Measurements from ENCODE around the gene AOPEP. TPM values are rescaled to one million over a fixed set of nuclear protein-coding genes. Genes with fewer than 3 reads are reported as not detected.

AOPEP gene
- total and polyA plus RNA-seq, 9 of the 15 experiments (the other 6 are each of a cell fraction or from before 2014, with no cell fraction given) = 4.5 to 19.3 (median 13.5) TPM

GRCh38 chr9:94896512-94896911 lies 170.0 kb downstream of the AOPEP start (continued):
- TF ChIP-seq C11orf30 (IDR thresholded peaks at IDR 0.05; ENCODE audit: low read depth) (peak; percentile 63), CEBPB (tag; IDR thresholded peaks at IDR 0.05) (no peak), GTF2B (IDR thresholded peaks at IDR 0.05; ENCODE audit: extremely low read depth, insufficient read length) (no peak), USF1 (CRISPR knock-in tag; IDR thresholded peaks at IDR 0.05) (no peak), MAFF (IDR thresholded peaks at IDR 0.05; ENCODE audit: low read length) (peak; percentile 64), MBD2 (IDR thresholded peaks at IDR 0.05; ENCODE audit: borderline replicate concordance, low read depth) (no peak), PML (IDR thresholded peaks at IDR 0.05; ENCODE audit: low read length) (no peak), ARID1B (IDR thresholded peaks at IDR 0.05) (no peak), ZSCAN29 (IDR thresholded peaks at IDR 0.05) (no peak), ZBTB43 (CRISPR knock-in tag; IDR thresholded peaks at IDR 0.05) (no peak), BRD9 (IDR thresholded peaks at IDR 0.05; ENCODE audit: low read depth, partially characterized antibody) (no peak), BRF1 (IDR thresholded peaks at IDR 0.05; ENCODE audit: borderline replicate concordance, extremely low read depth, insufficient read length) (no peak), ZC3H11A (IDR thresholded peaks at IDR 0.05; ENCODE audit: low read depth, low read length) (no peak), TCF7 (IDR thresholded peaks at IDR 0.05; ENCODE audit: borderline replicate concordance) (no peak), PCBP2 (IDR thresholded peaks at IDR 0.05; ENCODE audit: low read depth, low read length, poor library complexity, severe bottlenecking) (no peak), MTA1 (IDR thresholded peaks at IDR 0.05; ENCODE audit: borderline replicate concordance) (no peak), ZNF316 (IDR thresholded peaks at IDR 0.05) (peak; percentile 87), MAFG (tag; conservative IDR thresholded peaks at IDR 0.05) (peak; percentile 25; the same call in 1 of the 2 replicates), MYC (IDR thresholded peaks at IDR 0.05; ENCODE audit: low read depth, low read length) (no peak), MYC (CRISPR knock-in tag; IDR thresholded peaks at IDR 0.05; ENCODE audit: borderline replicate concordance, low read depth) (no peak), KLF10 (CRISPR knock-in tag; IDR thresholded peaks at IDR 0.05) (no peak), ZNF140 (CRISPR knock-in tag; IDR thresholded peaks at IDR 0.05) (no peak)
- TF ChIP-seq, protein P1, sequence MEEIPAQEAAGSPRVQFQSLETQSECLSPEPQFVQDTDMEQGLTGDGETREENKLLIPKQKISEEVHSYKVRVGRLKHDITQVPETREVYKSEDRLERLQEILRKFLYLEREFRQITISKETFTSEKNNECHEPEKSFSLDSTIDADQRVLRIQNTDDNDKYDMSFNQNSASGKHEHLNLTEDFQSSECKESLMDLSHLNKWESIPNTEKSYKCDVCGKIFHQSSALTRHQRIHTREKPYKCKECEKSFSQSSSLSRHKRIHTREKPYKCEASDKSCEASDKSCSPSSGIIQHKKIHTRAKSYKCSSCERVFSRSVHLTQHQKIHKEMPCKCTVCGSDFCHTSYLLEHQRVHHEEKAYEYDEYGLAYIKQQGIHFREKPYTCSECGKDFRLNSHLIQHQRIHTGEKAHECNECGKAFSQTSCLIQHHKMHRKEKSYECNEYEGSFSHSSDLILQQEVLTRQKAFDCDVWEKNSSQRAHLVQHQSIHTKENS (CRISPR knock-in tag; IDR thresholded peaks at IDR 0.05) = no peak
- TF ChIP-seq, protein P2, sequence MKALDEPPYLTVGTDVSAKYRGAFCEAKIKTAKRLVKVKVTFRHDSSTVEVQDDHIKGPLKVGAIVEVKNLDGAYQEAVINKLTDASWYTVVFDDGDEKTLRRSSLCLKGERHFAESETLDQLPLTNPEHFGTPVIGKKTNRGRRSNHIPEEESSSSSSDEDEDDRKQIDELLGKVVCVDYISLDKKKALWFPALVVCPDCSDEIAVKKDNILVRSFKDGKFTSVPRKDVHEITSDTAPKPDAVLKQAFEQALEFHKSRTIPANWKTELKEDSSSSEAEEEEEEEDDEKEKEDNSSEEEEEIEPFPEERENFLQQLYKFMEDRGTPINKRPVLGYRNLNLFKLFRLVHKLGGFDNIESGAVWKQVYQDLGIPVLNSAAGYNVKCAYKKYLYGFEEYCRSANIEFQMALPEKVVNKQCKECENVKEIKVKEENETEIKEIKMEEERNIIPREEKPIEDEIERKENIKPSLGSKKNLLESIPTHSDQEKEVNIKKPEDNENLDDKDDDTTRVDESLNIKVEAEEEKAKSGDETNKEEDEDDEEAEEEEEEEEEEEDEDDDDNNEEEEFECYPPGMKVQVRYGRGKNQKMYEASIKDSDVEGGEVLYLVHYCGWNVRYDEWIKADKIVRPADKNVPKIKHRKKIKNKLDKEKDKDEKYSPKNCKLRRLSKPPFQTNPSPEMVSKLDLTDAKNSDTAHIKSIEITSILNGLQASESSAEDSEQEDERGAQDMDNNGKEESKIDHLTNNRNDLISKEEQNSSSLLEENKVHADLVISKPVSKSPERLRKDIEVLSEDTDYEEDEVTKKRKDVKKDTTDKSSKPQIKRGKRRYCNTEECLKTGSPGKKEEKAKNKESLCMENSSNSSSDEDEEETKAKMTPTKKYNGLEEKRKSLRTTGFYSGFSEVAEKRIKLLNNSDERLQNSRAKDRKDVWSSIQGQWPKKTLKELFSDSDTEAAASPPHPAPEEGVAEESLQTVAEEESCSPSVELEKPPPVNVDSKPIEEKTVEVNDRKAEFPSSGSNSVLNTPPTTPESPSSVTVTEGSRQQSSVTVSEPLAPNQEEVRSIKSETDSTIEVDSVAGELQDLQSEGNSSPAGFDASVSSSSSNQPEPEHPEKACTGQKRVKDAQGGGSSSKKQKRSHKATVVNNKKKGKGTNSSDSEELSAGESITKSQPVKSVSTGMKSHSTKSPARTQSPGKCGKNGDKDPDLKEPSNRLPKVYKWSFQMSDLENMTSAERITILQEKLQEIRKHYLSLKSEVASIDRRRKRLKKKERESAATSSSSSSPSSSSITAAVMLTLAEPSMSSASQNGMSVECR (CRISPR knock-in tag; IDR thresholded peaks at IDR 0.05) = no peak

All from K562 (cell line).